ENCODE results near the gene B3GNT7. TPM values are rescaled to one million over a fixed set of nuclear protein-coding genes. Genes with fewer than 3 reads are reported as not detected.

B3GNT7 gene
- total and polyA plus RNA-seq, 2 of the 8 experiments (the other 6 are each of a cell fraction or from before 2014, with no cell fraction given), result 26.4 to 73.1 TPM

DNA sequence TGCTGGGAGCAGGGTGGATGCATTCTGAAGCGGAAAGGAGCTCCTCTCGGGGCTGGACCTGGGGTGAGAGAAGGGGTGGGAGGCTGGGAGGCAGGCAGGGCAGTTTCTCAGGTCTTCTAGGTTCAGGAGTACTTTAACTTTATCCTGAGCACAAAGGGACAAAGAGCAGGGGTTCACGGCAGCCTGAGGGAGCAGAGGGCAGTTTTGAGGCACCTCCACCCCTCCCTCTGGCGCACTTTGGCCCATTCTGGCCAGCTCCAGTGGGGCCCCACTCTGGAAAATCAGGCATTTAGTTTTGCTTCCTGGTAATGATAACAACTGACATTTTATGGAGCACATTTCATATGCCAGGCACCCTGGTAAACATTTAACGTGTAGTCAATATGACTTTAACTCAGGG is 14.3 kb downstream of the B3GNT7 start (continued):
- TF ChIP-seq POLR2A (IDR thresholded peaks at IDR 0.05; ENCODE audit: control extremely low read depth in 1 of 2, low read depth in 2 of 2, low read length in 2 of 2) (no peak), TAF1 (IDR thresholded peaks at IDR 0.05; ENCODE audit: low read depth, low read length) (no peak), CHD2 (IDR thresholded peaks at IDR 0.05; ENCODE audit: low read length) (no peak), TAF7 (optimal IDR thresholded peaks at IDR 0.05; ENCODE audit: borderline replicate concordance, low read depth, low read length) (no peak)
